ENCODE results near the gene ACOT7.

The ACOT7 gene

DNA sequence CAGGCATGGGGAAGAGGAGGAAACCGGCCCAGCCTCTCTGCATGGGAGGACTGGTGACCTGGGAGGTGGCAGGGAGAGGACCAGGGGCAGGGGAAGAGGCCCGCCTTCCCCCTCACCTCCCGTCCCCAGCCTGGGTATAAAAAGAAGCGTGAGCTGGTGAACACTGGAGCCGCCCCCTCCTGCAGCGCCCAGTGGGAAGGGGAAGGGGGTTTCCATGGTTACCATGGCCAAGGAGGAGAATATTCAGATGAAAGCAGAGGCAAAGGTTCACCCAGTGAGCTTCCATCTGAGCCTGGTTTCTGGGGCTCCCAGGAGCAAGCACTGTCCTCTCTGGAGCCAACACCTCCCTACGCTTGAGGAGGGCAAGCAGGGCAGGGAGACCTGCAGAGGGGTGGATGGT is 54.9 kb downstream of the ACOT7 start:
- no peak for FAIRE-seq

GRCh38 chr1:6336776-6337622 is 56.6 kb downstream of the ACOT7 start:
- no peak for FAIRE-seq

DNA sequence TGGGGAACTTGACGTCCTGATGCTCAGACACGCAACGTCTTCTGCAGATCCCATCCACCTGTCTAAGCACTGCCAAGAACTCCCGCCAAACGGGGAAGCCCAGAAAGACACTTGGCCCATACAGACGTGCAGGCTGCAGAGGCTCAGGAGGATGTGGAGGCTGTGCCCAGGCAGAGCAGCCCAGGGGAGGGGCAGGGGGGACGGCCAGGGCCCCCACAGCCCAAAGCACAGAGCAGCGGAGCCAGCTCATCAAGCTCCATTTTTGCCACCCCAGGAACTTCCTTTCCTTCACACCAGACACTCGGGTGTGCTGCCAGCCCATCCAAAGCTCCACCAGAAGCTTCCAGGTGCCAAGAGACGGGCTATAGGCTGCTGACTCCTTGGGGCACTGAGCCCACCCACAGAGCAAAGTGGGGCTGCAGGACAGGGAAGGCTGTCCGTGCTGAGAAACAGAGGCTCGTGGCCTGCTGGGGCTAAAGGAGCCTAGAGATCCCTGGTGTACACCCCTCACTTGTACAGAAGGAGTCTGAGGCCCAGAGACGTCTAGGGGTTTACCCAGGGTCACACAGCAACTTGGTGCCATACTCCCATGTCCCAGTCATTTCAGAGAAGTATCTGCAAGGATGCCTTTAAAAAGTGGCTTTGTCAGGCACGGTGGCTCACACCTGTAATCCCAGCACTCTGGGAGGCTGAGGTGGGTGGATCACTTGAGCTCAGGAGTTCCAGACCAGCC is 59.1 kb downstream of the ACOT7 start:
- no peak for FAIRE-seq

GRCh38 chr1:6332821-6333220 is 60.7 kb downstream of the ACOT7 start:
- FAIRE-seq, result no peak

DNA sequence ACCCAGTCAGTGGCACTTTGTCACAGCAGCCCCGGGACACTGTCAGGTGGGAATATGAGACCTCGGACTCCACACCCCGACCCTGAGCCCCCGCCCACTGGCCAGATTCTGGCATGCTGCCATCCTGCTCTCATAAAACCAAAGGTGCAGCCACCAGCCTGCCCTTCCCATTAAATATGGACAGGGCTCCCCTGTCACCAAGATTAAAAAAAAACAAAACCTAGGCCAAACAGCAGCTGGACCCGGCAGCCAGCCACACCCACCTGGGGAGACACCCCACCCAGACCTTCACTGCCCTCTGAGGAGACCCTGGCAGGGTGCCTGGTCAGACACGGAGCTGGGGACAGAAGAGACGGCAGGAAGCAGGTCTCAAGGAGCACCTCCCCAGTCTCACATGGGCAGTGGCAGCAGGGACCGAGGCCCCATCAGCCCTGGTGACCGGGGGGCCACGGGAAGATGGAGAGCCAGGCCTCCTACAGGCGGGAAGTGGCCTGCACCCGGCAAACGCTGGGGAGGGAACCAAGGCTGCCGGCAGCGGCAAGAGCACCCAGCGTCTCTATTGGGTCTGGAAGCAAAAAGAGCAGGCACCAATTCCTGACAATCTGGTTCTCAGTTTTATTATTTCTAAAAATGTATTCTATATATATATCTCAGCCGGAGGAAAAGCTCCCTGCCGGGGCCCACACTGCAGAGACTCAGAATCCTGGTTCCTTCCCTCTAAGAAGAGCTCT is 61.9 kb downstream of the ACOT7 start:
- FAIRE-seq, result no peak

GRCh38 chr1:6330410-6330911 is 63.1 kb downstream of the ACOT7 start:
- no peak for FAIRE-seq

DNA sequence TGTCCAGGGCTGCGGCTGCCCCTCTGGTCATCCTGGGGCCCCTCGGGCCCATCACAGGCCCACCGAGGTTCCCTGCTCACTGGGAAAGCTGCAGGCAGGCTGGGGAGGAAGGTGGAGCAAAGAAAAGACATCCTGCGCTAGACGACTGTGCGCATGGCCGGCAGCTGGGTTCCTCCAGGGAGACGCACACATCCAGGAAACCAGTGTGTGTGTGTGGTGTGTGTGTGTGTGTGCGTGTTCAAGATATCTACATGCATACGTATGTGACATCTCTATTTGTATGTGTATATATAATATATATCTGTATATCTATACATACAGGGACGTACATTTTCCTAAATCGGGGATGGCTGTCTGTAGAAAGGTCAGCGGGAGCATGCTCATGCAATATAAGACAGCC is 63.7 kb downstream of the ACOT7 start:
- FAIRE-seq, result no peak

DNA sequence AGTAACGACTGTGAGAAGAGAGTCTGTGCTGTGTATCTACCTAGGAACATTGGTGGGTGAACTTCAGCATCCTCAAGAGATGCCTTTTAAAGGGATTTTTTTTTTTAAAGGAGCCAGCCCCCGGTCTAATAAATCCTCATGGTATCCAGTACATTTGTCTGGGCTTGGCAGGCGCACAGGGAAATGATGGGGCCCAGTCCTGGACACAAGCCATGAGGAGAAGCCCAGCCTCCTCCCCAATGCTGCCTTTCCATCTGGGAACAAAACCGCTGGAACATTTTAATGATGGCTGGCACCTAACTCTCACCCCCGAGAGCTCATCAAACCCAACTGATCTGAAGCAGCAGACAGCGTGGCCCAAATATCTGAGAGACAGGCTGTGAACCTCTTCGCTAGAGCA is 64.2 kb downstream of the ACOT7 start:
- FAIRE-seq, result no peak

DNA sequence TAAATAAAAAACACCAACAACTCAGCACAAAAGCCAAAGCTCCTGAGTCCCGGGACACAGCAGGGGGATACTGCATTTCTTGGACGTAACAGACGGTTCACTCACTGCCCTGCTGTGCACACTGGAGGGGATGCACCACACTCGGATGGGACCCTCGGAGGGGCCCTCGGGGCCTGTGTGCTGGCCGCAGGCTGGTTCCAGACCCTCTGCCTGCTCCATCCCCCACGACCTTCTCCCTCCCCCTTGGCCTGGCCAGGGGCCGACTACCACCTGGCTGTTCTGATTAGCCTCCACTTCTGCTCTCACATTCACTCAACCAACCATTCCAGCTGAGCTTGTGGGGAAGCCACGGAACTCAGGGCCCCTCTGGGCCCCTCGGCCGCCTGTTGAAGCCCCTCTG is 64.9 kb downstream of the ACOT7 start:
- FAIRE-seq, result no peak

GRCh38 chr1:6328091-6328490 is 65.5 kb downstream of the ACOT7 start:
- FAIRE-seq, result no peak

DNA sequence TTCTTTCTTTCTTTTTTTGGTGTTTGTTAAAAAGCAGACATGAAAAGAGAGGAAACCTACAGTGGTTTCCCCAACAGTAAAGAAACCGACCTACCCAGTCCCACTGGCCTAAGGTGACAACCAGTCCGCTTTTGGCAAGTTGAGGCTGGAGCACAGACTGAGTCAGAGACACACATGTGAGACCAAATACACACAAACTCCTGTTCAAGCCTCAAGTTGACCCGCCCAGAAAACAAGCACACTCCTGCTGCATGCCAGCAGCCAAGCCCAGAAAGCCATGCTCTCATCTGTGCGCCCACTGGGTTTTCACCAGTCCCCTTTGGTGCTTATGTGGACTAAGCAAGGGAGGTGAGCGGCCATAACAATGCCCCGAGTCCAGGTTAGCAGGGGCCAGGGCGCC is 68.1 kb downstream of the ACOT7 start:
- no peak for FAIRE-seq

DNA sequence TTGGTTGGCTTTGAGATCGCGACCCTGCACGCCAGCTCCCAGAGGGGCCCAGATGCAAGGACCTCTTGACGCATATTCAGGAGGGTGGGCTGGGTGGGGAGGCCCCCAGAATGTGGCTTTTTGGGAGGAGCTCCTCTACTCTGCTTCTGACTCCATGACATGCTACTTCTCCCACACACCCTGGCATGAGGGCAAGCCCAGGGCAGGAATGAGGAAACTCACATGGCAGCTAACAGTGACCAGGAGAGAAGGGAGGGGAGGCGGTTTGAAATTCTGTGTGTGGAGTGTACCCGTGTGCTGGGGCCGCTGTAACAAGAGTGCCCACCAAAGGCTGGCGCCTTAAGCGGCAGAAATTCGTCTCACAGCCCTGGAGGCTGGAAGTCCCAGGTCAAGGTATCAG is 71.4 kb downstream of the ACOT7 start:
- FAIRE-seq, result no peak

GRCh38 chr1:6321205-6321604 is 72.4 kb downstream of the ACOT7 start:
- no peak for FAIRE-seq

DNA sequence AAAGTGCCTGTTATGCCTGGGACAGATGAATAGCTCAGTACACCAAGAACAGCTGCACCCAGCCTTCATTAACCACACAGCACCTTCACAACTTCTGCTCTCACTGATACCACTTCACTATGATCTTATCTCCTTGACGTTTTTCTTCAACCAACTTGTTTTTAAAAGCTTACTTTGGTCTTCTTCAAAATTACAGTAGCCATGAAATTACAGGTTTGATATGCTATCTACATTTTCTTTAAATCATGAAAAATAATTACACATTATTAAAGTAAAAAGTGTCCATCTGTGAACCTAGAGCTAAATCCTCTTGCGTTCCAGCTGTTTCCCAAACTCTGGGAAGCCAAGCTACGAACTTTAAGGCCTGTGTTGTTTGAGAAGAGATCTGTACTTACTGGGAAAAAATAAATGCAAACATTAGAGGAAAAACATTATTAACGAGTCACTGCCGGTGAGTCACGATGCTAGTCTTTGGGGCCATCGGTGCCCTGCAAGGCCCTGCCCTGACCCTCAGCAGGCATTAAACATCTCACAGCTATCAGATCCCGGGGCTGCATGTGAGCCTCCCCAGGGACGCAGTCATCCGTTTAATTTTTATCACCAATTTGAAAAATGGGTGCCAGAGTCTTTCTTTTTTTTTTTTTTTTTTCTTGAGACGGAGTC is 76.3 kb downstream of the ACOT7 start:
- no peak for FAIRE-seq

- FAIRE-seq, result no peak
These were observed 77.1 kb downstream of the ACOT7 start for GRCh38 chr1:6316240-6317097.

GRCh38 chr1:6314503-6314902 is 79.1 kb downstream of the ACOT7 start:
- FAIRE-seq, result no peak

GRCh38 chr1:6313393-6314200 is 80.0 kb downstream of the ACOT7 start:
- FAIRE-seq, result no peak

- no peak for FAIRE-seq
These were observed 83.3 kb downstream of the ACOT7 start for GRCh38 chr1:6310116-6310848.

- no peak for FAIRE-seq
These were observed 84.0 kb downstream of the ACOT7 start for GRCh38 chr1:6309564-6309963.

- FAIRE-seq, result no peak
These were observed 85.1 kb downstream of the ACOT7 start for GRCh38 chr1:6308449-6308848.

Data from colon (tissue), 2 donors.